IPS DF 4.7 (cell line): ENCODE data around the gene TRHDE.

Experiments
- DNase-seq: peaks from one replicate; pipeline ENCODE4 v3.0.0-alpha.2; 2013; ENCODE audit warnings: low spot score; ENCODE audit errors: extremely low read depth

TRHDE gene

DNA sequence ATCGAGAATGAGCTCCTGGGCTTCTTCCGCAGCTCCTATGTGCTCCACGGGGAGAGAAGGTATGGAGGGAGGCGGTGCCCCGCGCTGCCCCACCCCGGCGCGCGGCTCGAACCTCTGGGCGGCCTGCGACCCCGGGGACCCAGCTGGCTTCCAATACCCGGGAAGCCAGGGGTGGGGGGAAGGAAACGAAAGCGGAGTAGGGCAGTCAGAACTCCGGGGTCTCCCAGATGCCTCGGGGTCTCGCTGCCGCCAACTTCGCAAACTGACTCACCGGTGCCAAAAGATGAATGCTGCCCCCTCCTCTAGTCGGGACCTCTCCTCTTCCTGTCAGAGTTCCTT, 1.3 kb downstream of the TRHDE start:
- no peak for DNase-seq

DNA sequence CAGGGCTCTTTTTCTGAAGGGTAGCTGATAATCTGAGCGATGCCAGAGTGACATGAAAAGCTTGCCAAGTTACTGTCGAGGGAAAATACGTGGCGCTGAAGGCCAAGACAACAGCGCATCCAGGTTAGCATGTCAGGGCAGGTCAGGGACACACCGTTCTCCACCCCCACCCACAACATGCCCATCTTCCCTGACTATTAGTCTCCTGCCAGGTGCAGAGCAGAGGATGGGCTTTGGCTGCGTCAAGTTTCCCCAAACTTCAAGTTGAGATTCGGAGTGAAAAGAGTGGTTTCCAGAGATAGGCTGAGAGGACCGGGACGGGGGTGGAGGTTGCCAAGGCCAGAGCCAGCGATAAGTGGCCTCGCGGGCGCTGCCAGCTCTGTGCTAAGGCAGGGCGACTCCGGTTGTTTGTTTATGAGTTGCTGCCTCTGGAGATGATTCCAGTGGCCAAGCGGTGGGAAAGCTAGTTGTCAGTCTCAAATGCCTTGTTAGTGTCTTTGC, 1.7 kb downstream of the TRHDE start:
- DNase-seq = no peak

DNA sequence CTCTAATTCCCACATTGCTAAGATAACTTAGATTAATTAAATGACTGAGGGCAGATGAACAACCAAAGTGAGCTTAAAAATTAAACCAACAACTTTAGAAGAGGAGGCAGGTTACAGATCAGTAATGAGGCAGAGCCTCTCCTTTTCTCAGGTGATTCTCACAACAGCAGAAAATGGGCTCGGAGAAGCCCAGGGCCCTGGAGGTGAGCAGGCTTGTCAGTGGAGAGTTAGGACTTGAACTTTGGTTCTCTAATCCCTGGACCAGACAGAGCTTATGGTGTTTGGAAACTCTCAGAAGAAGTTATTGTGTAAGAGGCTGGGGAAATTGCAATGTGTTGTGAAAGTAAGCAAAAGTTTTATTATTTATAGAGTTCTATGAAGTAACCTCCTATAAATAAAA, 2.8 kb downstream of the TRHDE start:
- no peak for DNase-seq

DNA sequence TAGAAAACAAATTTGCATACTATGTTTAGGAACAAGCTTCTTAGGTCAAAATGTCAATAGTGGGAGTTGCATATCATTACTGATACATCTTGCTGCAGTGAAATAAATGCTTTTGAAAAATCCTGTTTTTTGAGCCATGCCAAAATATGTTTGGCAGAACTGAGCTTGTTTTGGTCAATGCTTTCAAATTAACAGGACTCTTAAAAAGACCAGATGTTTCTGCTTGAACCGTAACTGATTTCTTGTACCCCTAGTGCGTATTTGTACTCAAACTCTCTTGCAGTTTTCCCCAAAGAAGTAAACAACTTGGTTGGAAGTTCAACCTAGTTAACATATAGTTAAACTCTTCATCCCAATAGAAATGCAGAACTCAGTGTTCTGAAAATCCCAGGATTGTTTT, 3.4 kb downstream of the TRHDE start:
- no peak for DNase-seq

DNA sequence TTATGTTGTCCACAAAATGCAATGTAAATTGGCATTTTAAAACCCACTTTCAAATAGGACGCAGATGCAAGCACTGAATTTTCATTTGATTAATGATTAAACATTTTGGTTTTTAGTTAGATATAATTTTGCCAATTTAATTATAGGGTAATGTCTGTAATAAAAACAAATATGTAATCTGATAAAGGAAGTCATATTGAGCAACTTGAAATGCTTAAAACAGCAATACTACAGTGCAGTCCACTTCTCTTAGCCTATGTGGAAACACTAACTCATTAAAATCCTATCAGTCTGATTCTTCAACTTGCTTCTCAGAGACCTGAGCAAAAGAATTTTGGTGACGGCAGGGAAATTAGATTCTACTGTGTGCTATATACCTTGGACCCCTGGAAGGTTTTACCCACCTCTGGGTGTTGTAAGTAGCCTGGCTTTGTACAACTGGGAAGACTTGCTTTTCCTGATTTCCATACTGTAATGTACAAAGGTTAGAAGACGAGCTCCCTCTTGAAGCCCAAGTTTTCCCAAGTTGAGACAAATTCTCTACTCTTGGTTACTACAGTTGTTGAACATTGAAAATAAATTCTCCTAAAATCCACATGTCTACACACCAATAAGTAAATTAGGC, 4.1 kb downstream of the TRHDE start:
- DNase-seq = no peak

DNA sequence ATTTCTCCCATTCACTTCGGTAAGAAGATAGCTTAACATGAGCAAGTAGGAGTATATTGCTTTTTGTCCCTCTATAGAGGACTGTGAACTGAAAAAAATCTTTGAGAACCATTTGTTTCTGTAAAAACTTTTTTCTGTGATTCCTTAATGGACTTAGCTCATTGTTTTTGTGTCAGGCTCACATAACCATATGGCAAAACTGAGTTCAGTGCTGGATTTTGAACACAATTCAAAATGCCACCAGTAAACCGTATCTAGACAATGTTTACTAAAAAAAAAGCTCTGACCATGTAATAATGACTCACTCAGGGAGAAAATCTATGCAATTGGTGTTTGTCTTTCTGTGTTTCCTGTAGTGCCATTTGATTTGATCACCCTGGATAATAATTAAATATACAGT, 5.2 kb downstream of the TRHDE start:
- no peak for DNase-seq

DNA sequence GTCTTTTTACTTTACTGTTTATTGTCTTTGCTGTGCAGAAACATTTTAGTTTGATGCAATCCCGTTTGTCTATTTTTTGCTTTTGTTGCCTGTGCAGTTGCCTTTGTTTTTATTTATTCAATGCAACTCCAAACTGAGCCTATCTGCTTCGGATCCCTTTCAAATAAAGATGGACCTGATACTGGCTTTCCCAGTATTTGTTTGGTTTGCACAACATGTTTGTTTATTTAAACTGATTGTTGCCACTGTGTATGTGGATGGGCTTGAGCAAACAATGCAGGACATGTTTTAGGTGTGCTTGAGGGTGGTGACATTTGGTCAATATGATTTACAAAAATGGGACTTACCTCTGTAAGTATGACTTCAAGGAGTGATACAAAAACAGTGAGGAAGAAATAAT, 6.7 kb downstream of the TRHDE start:
- DNase-seq = no peak

DNA sequence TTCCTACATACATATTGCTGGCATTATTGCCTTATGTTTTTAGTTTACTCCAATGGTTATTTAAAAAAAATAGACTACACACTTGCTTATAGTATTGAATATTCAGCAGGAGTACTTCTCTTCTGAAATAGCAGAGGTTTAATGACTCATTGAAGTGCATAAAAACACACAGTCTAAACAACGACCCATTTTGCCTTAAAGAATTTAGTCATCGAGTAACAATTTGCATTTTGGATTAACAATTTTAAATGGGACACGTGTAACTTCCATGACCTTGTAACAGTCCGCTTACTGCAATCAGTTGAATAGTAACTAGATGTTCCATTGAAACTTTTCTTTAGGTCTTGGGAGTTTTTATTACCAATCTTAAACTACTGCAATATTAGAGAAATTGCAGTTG, 9.0 kb downstream of the TRHDE start:
- no peak for DNase-seq

DNA sequence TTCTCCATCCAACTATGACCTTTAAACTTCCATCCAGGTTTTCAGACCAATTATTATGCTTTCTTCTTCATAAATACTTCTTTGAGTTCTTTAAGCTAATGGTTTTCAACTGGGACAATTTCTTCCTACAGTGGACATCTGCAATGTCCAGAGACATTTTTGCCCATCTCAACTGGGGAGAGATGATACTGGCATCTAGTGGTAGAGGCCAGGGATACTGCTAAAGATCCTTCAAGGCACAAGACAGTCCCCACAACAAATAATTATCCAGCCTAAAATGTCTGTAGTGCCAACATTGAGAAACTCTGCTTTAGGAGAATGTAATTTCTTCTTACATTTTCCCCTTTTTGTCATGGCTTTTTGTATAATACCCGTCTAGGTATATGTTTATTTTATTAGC, 10.6 kb downstream of the TRHDE start:
- DNase-seq = no peak

DNA sequence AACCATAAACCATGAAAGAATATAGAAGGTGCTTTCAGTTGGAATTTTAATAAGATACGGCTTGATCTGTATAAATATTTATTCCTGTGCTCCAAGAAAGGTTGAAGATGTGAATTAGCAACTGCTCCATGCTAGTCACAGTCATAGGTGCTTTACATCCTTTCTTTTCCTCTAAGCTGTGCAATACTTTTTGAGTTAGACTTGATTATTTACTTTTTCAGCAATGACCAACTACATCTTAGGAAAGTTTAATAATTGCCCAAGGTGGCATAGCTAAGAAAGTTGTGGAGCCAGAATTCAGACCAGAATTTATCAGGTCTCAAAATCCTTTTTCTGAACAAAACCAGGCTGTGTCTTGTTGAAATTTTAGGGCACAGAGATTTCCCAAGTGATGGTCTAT, 13.7 kb downstream of the TRHDE start:
- no peak for DNase-seq

DNA sequence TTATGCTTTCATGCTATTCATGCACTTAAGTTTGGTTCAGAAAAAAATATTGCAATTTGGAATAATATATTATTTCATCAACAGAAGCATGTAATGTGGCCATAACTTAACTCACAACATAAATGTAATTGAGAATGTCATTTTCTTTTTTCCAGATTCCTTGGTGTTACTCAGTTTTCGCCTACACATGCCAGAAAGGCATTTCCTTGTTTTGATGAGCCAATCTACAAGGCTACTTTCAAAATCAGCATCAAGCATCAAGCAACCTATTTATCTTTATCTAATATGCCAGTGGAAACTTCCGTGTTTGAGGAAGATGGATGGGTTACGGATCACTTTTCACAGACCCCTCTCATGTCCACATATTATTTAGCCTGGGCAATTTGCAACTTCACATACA, 14.4 kb downstream of the TRHDE start:
- no peak for DNase-seq

DNA sequence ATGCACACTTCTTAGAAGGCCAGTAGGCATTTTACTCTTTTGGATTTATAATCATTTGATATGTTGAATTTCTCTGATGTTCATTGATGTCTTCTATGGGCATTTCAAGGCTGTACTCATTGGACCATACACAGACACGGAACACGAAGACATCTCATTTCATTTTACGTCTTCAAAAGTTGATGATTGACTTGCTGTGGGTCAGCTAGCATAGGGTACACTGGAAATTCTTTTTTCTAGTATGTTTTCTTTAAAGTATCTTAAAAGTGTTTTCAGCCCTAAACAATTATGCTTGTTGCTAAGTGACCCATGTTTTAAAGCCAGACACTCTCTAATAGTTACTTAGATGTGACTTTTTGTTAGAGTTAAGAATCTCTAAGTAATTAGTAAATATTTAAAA, 16.3 kb downstream of the TRHDE start:
- no peak for DNase-seq

DNA sequence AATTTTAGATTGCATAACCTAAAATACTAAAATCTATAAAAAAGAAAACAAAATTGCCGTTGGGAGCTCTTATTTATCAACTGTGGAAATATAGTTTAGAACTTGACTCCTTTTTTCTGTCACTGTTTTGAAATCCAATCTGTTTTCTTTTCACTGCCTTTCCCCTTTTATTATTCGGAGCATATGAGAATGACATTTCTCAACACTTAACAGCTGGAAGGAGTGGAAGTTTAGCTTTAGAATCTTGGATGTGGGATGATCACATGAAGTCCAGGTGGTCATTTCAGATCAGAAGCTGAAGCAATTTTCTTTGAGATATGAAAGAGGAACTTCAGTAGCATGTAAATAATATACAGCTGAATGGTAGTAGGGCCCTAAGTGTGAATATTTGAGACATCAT, 16.7 kb downstream of the TRHDE start:
- no peak for DNase-seq

DNA sequence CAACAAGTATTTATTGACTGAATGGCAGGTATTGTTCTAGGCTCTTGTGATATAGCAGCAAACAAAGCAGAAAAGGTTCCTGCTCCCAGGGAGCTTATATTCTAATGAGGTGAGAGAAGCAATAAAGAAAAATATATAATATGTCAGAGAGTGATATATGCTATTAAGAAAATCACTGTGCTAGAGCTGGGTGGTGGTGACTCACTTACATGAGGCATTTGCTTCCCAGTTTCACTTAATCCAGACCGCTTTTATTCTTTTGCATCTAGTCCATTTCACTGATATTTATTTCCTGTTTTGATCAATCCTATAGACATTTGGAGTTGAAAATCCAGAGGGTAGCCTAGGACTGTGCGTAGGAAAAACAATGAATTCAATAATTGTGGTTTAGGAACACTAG, 17.5 kb downstream of the TRHDE start:
- no peak for DNase-seq

DNA sequence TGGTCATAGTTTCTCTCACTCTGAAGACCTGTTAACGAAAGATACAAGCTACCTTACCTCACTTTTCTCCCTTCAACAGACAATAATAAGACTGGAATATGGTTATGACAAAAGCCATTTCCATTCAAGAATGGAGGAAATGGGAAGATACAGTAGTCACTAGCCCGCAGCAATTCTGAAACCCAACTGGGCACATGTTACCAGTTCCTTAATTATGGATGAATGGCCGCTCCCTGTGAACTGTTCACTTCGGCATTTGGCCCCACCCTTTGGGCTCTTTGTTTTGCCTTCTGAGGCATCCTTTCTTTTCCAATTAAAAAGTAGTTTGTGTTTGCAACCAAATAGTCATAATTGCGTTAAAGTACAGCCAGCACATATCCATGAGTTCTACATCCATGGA, 19.0 kb downstream of the TRHDE start:
- no peak for DNase-seq

DNA sequence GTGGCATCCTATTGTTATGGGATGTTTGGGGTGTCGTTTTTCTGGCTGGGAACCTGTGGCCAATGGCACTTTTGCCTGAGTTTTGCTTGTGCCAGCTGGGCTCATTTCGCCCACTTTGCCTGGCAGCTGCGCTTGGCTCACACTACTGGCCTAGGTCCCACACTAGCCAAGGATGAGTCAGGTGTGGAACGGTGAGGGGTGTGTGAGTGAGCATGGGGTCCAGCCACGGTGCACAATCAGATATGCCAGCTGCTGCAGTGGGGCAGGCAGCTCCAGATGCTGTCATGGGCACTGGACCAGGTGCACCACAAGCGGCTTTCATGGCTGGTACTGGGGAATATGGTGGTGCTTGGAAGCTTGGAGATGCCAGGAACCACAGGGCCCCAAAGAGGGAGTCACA, 21.5 kb downstream of the TRHDE start:
- DNase-seq = no peak

DNA sequence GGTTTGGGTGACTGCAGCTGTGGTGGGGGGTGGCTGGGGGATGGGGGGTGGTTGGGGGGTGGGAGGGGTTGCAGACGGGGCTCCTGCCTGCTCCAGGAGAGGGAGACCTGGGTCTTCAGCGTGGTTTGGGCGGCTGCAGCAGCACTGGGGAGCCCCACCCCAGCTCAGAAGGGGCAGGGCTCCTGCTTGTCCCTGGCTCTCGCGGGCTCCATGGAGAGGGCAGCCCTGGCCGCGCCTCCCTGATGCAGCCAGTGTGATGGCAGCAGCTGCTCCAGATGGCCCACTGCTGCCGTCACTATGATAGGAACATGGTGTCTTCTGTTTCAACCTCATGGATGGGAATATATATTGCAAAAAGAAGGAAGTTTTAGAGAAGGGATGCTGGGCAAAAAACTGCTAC, 22.9 kb downstream of the TRHDE start:
- DNase-seq = no peak

DNA sequence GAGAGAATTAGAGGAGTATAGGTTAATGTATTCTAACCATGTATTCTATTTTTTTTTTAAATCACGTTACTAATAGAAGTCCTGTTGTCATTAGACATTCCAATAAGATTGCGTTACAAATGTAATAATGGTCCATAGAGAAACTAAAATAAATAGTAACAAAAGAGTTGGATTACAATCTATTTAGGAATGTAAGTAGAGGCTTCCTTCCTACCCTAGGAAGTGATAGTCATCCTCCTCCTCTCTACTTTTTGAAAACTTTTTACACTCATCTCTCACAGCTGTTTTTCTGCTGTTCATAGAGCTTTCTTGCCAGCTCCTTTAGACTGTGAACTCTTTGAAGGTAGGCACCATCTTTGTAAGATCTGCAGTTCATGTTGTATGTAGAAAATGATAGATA, 23.6 kb downstream of the TRHDE start:
- no peak for DNase-seq

DNA sequence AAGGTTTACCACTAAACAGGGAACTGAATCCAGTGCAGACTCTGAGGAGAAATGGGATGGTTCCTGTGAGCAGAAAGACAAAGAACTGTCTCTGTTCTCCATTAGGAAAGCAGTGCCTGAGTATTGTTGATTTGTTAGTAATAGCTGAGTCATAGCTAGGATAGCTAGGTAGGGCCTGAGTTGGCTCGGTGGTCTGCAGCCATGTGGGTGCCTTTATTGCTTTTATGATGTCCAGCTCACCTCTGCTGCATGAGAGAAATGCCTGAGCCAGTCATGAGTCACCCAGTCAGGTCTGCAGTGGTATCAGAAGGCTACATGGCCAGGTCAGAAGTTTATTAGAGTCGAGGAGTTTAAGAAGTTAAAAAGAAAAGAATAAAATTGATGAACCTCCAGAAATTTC, 24.2 kb downstream of the TRHDE start:
- no peak for DNase-seq

DNA sequence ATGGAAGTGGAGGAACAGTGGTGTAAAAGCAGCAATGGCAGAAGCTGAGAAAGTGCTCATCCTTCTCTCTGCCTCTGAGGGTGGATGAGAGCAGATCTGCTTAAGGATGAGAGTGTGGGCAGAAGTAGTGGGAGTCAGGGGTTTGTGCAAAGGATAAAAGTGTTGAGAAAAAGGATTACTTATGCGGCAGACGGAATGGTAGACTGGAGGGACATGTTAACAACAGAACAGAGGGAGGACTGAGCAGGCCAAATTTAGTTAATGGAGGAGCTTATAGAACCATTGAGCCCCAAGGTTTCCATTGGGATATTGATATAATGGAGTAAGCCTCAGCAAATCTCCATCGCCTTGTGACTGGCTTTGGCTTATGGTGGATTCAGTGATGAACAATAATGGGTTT, 25.5 kb downstream of the TRHDE start:
- no peak for DNase-seq

DNA sequence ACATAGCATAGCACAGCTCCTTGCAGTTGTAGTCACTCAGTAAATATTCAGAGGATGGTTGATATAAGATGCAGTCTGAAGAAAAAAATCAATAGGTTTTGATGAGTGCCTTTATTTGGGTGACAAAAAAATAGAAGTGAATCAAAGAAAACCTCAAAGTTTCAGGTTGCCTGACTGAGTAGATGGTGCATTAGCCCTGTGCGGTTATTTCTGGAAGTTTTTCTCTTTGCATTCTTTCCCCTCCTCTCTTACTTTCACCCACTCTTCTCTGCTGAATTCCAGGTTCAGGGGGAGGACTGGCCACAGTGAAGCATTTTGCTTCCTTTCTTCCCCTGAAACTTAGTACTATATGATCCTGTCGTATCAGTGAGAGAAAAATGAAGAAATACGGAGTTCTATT, 28.6 kb downstream of the TRHDE start:
- no peak for DNase-seq

DNA sequence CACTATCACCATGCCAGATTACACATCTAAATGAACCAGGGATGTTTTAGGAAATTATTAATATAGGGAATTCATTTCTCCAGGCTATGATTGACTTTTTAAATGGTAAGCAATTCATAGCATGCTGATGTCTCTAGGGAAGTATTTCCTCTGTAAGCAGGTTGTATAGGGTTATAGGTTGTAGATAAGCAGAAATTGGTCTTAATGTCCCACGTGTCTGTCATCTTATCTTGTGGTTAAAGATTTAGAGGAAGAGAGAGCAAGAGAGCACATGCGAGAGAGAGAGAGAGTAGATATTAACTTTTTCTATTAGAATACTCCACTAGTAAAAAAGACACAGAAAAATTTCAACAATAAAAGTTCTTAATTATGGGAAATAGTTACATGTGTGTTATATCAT, 32.6 kb downstream of the TRHDE start:
- DNase-seq = no peak

DNA sequence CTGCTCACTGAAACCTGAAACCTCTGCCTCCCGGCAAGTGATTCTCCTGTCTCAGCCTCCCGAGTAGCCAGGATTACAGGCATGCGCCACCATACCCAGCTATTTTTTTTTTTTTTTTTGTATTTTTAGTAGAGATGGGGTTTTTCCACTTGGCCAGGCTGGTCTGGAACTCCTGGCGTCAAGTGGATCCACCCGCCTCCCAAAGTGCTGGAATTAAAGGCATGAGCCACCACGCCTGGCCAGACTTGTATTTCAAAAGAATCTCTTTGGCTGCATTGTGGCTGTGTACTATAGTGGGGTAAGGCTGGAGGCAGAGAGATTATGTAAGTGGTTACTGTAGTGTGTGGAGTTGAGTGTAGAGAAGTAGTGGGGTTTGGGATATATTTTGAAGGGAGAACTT, 35.1 kb downstream of the TRHDE start:
- DNase-seq = no peak

DNA sequence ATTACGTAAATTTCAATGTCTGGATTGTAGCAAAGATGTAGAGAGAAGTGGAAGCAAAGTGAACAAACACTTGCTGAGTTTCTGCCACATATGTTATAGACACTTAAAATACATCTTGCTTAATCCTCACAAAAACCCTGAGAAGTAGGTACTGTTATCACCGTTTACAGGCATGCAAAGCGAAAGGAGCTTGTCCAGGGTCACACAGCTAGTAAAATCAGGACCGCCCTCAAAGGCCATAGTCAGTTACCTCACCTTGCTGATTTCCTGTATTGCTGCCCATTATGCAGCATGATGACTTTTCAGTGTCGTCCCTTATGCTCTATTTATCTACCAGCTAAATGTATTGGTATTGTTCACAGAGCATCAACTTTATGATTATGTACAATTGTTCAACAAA, 39.8 kb downstream of the TRHDE start:
- no peak for DNase-seq
